Measurements from ENCODE around the gene ADGRE1. TPM values are rescaled to one million over a fixed set of nuclear protein-coding genes. Genes with fewer than 3 reads are reported as not detected.
"Not testable (repeated sequence)": the region's sequence is repeated elsewhere in the genome, so short reads cannot be mapped to it uniquely, and the experiment has no call there.

Gene ADGRE1
- polyA plus RNA-seq, 1 donor = 1.9 TPM

- Histone ChIP-seq H3K4me1 (ENCODE audit: control insufficient read depth, insufficient read depth, low read length) (no peaks in the 10 kb centered on the region), H3K36me3 (ENCODE audit: control insufficient read depth, insufficient read depth, low read length) (no peaks in the 10 kb centered on the region), H3K27ac (ENCODE audit: low read length) (no peak overlapping the region), H3K9me3 (ENCODE audit: control insufficient read depth, low read depth, low read length) (no peaks in the 10 kb centered on the region), H3K4me3 (ENCODE audit: low read length) (no peak overlapping the region), H3K27me3 (ENCODE audit: control insufficient read depth, insufficient read depth, low read length) (no peaks in the 10 kb centered on the region)
- DNase-seq = no peak
- WGBS (ENCODE audit: insufficient coverage, low lambda C conversion rate) = 100% methylated on average over 1 of the region's 2 CpGs
Observed at GRCh38 chr19:6854758-6855157, 32.6 kb upstream of the ADGRE1 start.

- Histone ChIP-seq H3K4me3 (ENCODE audit: low read length) (no peak overlapping the region), H3K4me1 (ENCODE audit: control insufficient read depth, insufficient read depth, low read length) (no peaks in the 10 kb centered on the region), H3K36me3 (ENCODE audit: control insufficient read depth, insufficient read depth, low read length) (no peaks in the 10 kb centered on the region), H3K27me3 (ENCODE audit: control insufficient read depth, insufficient read depth, low read length) (no peaks in the 10 kb centered on the region), H3K9me3 (ENCODE audit: control insufficient read depth, low read depth, low read length) (no peaks in the 10 kb centered on the region), H3K27ac (ENCODE audit: low read length) (no peak overlapping the region)
- WGBS (ENCODE audit: insufficient coverage, low lambda C conversion rate) = no CpG with 5 or more reads among the region's 14 CpGs
- no peak for DNase-seq
Observed at GRCh38 chr19:6856749-6857372, 30.5 kb upstream of the ADGRE1 start.

- Histone ChIP-seq H3K4me3 (ENCODE audit: low read length) (no peak overlapping the region), H3K27me3 (ENCODE audit: control insufficient read depth, insufficient read depth, low read length) (no peaks in the 10 kb centered on the region), H3K9me3 (ENCODE audit: control insufficient read depth, low read depth, low read length) (no peaks in the 10 kb centered on the region), H3K4me1 (ENCODE audit: control insufficient read depth, insufficient read depth, low read length) (no peaks in the 10 kb centered on the region), H3K27ac (ENCODE audit: low read length) (no peak overlapping the region), H3K36me3 (ENCODE audit: control insufficient read depth, insufficient read depth, low read length) (no peaks in the 10 kb centered on the region)
- DNase-seq = no peak
- no CpG with 5 or more reads among the region's 10 CpGs for WGBS (ENCODE audit: insufficient coverage, low lambda C conversion rate)
Observed at GRCh38 chr19:6861683-6862286, 25.6 kb upstream of the ADGRE1 start.

GRCh38 chr19:6862673-6863078 lies 24.7 kb upstream of the ADGRE1 start:
- Histone ChIP-seq H3K36me3 (ENCODE audit: control insufficient read depth, insufficient read depth, low read length) (no peaks in the 10 kb centered on the region), H3K9me3 (ENCODE audit: control insufficient read depth, low read depth, low read length) (no peaks in the 10 kb centered on the region), H3K4me1 (ENCODE audit: control insufficient read depth, insufficient read depth, low read length) (no peaks in the 10 kb centered on the region), H3K27ac (ENCODE audit: low read length) (no peak overlapping the region), H3K4me3 (ENCODE audit: low read length) (no peak overlapping the region), H3K27me3 (ENCODE audit: control insufficient read depth, insufficient read depth, low read length) (no peaks in the 10 kb centered on the region)
- DNase-seq = peak; percentile 49 to 64
- WGBS (ENCODE audit: insufficient coverage, low lambda C conversion rate) = no CpG with 5 or more reads among the region's 16 CpGs

- 100% methylated on average over 1 of the region's 9 CpGs for WGBS (ENCODE audit: insufficient coverage, low lambda C conversion rate)
- no peaks in the 10 kb centered on the region for H3K36me3 ChIP-seq (ENCODE audit: control insufficient read depth, insufficient read depth, low read length)
- no peaks in the 10 kb centered on the region for H3K9me3 ChIP-seq (ENCODE audit: control insufficient read depth, low read depth, low read length)
- H3K27me3 ChIP-seq (ENCODE audit: control insufficient read depth, insufficient read depth, low read length) = no peaks in the 10 kb centered on the region
- H3K27ac ChIP-seq (ENCODE audit: low read length) = no peak overlapping the region
- H3K4me3 ChIP-seq (ENCODE audit: low read length) = no peak overlapping the region
- no peaks in the 10 kb centered on the region for H3K4me1 ChIP-seq (ENCODE audit: control insufficient read depth, insufficient read depth, low read length)
- no peak for DNase-seq
Observed at GRCh38 chr19:6864325-6864940, 22.9 kb upstream of the ADGRE1 start.

GRCh38 chr19:6865849-6866248 lies 21.5 kb upstream of the ADGRE1 start:
- no peaks in the 10 kb centered on the region for H3K9me3 ChIP-seq (ENCODE audit: control insufficient read depth, low read depth, low read length)
- H3K4me3 ChIP-seq (ENCODE audit: low read length) = no peak overlapping the region
- H3K36me3 ChIP-seq (ENCODE audit: control insufficient read depth, insufficient read depth, low read length) = no peaks in the 10 kb centered on the region
- H3K27ac ChIP-seq (ENCODE audit: low read length) = no peak overlapping the region
- H3K27me3 ChIP-seq (ENCODE audit: control insufficient read depth, insufficient read depth, low read length) = no peaks in the 10 kb centered on the region
- H3K4me1 ChIP-seq (ENCODE audit: control insufficient read depth, insufficient read depth, low read length) = no peaks in the 10 kb centered on the region
- 87% methylated on average over 5 of the region's 10 CpGs for WGBS (ENCODE audit: insufficient coverage, low lambda C conversion rate)
- no peak for DNase-seq

- no peak overlapping the region for H3K27ac ChIP-seq (ENCODE audit: low read length)
- 80% methylated on average over 1 of the region's 6 CpGs for WGBS (ENCODE audit: insufficient coverage, low lambda C conversion rate)
- H3K4me1 ChIP-seq (ENCODE audit: control insufficient read depth, insufficient read depth, low read length) = no peaks in the 10 kb centered on the region
- no peaks in the 10 kb centered on the region for H3K36me3 ChIP-seq (ENCODE audit: control insufficient read depth, insufficient read depth, low read length)
- no peaks in the 10 kb centered on the region for H3K27me3 ChIP-seq (ENCODE audit: control insufficient read depth, insufficient read depth, low read length)
- DNase-seq = no peak
- no peaks in the 10 kb centered on the region for H3K9me3 ChIP-seq (ENCODE audit: control insufficient read depth, low read depth, low read length)
- no peak overlapping the region for H3K4me3 ChIP-seq (ENCODE audit: low read length)
Observed at GRCh38 chr19:6866741-6867151, 20.6 kb upstream of the ADGRE1 start.

- no peaks in the 10 kb centered on the region for H3K4me1 ChIP-seq (ENCODE audit: control insufficient read depth, insufficient read depth, low read length)
- no peaks in the 10 kb centered on the region for H3K9me3 ChIP-seq (ENCODE audit: control insufficient read depth, low read depth, low read length)
- no peak overlapping the region for H3K4me3 ChIP-seq (ENCODE audit: low read length)
- H3K27me3 ChIP-seq (ENCODE audit: control insufficient read depth, insufficient read depth, low read length) = no peaks in the 10 kb centered on the region
- H3K27ac ChIP-seq (ENCODE audit: low read length) = no peak overlapping the region
- no peaks in the 10 kb centered on the region for H3K36me3 ChIP-seq (ENCODE audit: control insufficient read depth, insufficient read depth, low read length)
- WGBS (ENCODE audit: insufficient coverage, low lambda C conversion rate) = no CpG with 5 or more reads among the region's 4 CpGs
- DNase-seq = no peak
Observed at GRCh38 chr19:6868351-6868750, 19.0 kb upstream of the ADGRE1 start.

GRCh38 chr19:6869151-6869882 lies 18.1 kb upstream of the ADGRE1 start:
- H3K4me3 ChIP-seq (ENCODE audit: low read length); H3K4me1 ChIP-seq (ENCODE audit: control insufficient read depth, insufficient read depth, low read length); H3K9me3 ChIP-seq (ENCODE audit: control insufficient read depth, low read depth, low read length); H3K27me3 ChIP-seq (ENCODE audit: control insufficient read depth, insufficient read depth, low read length); H3K36me3 ChIP-seq (ENCODE audit: control insufficient read depth, insufficient read depth, low read length); H3K27ac ChIP-seq (ENCODE audit: low read length); DNase-seq: not testable (repeated sequence)
- WGBS (ENCODE audit: insufficient coverage, low lambda C conversion rate) = no CpG with 5 or more reads among the region's 22 CpGs

GRCh38 chr19:6873708-6874431 lies 13.5 kb upstream of the ADGRE1 start:
- Histone ChIP-seq H3K4me1 (ENCODE audit: control insufficient read depth, insufficient read depth, low read length) (no peaks in the 10 kb centered on the region), H3K36me3 (ENCODE audit: control insufficient read depth, insufficient read depth, low read length) (no peaks in the 10 kb centered on the region), H3K27ac (ENCODE audit: low read length) (no peak overlapping the region), H3K4me3 (ENCODE audit: low read length) (no peak overlapping the region), H3K9me3 (ENCODE audit: control insufficient read depth, low read depth, low read length) (no peaks in the 10 kb centered on the region), H3K27me3 (ENCODE audit: control insufficient read depth, insufficient read depth, low read length) (no peaks in the 10 kb centered on the region)
- WGBS (ENCODE audit: insufficient coverage, low lambda C conversion rate) = 83% methylated on average over 2 of the region's 10 CpGs
- DNase-seq = no peak
